ENCODE results near the gene HYDIN.

DNA sequence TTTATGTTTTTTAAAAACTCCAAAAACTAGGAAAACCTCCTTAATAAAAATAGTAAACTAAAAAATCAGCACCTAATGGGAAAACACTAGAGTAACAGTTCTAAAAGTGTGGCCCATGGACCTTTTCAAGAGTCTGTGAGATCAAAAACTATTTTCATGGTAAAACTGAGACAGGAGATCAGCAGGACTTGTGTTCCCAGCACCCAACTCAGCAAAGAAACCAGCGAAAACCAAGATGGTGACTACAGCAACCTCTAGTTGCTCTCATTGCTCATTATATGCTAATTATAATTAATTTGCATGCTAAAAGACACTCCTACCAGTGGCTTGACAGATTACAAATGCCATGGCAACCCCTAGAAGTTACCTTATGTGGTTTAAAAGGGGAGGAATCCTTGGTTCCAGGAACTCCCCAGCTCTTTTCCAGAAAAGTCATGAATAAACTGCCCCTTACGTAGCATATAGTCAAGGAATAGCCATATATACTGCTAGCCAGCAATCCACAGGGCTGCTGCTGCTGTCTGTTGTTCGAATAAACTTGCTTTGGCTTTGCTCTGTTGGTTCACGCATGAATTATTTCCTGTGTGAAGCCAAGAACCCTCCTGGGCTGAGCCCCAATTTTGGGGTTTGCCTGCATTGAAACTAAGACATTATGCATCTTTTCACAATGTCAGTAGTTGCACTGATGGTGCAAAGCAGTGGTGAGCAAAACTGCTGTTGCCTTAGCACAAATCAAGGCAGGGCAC, 46.2 kb upstream of the HYDIN start:
- TF ChIP-seq, protein P1, sequence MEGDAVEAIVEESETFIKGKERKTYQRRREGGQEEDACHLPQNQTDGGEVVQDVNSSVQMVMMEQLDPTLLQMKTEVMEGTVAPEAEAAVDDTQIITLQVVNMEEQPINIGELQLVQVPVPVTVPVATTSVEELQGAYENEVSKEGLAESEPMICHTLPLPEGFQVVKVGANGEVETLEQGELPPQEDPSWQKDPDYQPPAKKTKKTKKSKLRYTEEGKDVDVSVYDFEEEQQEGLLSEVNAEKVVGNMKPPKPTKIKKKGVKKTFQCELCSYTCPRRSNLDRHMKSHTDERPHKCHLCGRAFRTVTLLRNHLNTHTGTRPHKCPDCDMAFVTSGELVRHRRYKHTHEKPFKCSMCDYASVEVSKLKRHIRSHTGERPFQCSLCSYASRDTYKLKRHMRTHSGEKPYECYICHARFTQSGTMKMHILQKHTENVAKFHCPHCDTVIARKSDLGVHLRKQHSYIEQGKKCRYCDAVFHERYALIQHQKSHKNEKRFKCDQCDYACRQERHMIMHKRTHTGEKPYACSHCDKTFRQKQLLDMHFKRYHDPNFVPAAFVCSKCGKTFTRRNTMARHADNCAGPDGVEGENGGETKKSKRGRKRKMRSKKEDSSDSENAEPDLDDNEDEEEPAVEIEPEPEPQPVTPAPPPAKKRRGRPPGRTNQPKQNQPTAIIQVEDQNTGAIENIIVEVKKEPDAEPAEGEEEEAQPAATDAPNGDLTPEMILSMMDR (IDR thresholded peaks at IDR 0.05): no peak
- TF ChIP-seq EP300 (IDR thresholded peaks at IDR 0.05) (no peak), POLR2AphosphoS5 (IDR thresholded peaks at IDR 0.05) (no peak), POLR2A (IDR thresholded peaks at IDR 0.05) (no peak)
